GM08714 (cell line): ENCODE data around the gene LANCL2.

Source experiments
- H3K4me3 ChIP-seq: fragments of 200-500 bp; sonication (Bioruptor generic); 2 replicates; pipeline ENCODE4 v1.5.1; 2014; ENCODE audit warnings: mild to moderate bottlenecking, low read length, inconsistent platforms
- ZNF274 ChIP-seq: IDR thresholded peaks from 2 replicates; pipeline ENCODE4 v1.6.1; 2012; ENCODE audit warnings: mild to moderate bottlenecking, low read depth, low read length

The LANCL2 gene

GRCh38 chr7:55365205-55365674, at the start of gene LANCL2:
Gene LANCL2 (plus strand): TSS chr7:55365337. CDS start chr7:55366026, 689 bp downstream.
- no peak for TF ChIP-seq ZNF274
- H3K4me3 ChIP-seq: peak within 1 kb of the TSS; percentile 90

DNA sequence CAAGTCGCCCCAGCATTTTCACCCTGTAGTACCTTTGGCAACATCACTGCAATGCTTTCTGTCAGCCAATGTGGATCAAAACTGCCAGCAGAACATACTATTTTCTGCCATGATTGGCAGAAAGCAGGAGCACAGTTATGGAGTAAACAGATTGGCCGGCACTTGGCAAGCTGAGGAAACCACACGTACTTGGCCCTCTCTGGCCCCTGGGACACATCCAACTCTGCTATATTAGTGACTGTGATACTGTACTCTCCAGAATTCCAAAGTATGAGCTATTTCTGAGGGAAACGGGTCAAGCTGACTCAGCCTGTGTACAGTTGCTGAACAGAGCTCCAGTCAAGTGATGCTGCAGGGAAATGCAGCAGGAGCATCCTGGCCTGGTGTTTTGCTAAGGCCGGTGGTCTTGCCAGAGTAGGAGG, 39.8 kb upstream of the LANCL2 start:
- no peak for TF ChIP-seq ZNF274

DNA sequence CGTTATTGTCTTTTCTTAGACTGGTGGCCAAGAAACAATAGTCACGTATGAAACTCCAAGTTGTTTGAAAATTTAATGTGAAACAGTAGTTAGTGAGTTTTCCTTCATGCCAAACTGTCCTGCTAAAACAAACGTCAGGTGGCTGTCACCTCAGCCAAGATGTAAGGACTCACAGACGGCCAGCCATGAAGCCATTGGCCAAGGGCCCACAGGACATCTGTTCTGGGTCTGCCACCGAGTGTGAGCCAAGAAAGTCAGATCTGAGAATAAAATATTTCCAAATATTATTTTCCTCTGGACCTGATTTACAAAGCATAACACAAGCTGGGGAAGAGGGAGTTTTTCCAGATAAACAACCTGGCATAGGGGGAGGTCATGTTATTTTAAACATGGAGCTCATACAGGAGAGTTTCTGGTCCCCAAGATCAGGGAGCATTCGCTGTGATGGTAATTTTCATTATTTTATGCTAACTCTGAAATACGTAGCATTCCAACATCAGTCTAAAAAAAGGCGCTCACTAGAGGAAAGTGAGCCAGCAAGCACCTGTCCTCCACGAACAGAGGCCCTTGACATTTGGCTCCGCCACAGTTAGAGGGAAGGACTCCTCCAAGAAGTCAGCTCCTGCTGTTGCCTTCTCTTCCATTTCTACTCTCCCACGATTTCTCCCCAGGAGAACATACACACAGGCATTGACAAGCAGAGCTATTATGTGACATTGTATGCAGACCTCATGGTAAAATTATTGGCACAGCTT, 38.9 kb upstream of the LANCL2 start:
- no peak overlapping the region for H3K4me3 ChIP-seq
- no peak for TF ChIP-seq ZNF274

More for the DNA sequence above, 39.8 kb upstream of the LANCL2 start:
- H3K4me3 ChIP-seq: no peak overlapping the region

- H3K4me3 ChIP-seq: no peak overlapping the region
- TF ChIP-seq ZNF274: no peak
Measured at GRCh38 chr7:55326945-55327626, 38.1 kb upstream of the LANCL2 start.

- H3K4me3 ChIP-seq: no peak overlapping the region
- no peak for TF ChIP-seq ZNF274
Measured at GRCh38 chr7:55335151-55335550, 30.0 kb upstream of the LANCL2 start.

DNA sequence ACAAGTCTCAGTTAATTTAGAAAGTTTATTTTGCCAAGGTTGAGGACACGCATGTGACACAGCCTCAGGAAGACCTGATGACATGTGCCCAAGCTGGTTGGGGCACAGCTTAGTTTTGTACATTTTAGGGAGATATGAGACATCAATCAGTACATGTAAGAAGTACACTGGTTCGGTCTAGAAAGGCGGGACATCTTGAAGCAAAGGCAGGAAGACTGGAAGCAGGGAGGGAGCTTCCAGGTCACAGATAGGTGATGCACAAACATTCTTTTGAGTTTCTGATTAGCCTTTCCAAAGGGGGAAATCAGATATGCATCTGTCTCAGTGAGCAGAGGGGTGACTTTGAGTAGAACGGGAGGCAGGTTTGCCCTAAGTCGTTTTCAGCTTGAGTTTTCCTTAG, 29.4 kb upstream of the LANCL2 start:
- H3K4me3 ChIP-seq: no peak overlapping the region
- TF ChIP-seq ZNF274: no peak

DNA sequence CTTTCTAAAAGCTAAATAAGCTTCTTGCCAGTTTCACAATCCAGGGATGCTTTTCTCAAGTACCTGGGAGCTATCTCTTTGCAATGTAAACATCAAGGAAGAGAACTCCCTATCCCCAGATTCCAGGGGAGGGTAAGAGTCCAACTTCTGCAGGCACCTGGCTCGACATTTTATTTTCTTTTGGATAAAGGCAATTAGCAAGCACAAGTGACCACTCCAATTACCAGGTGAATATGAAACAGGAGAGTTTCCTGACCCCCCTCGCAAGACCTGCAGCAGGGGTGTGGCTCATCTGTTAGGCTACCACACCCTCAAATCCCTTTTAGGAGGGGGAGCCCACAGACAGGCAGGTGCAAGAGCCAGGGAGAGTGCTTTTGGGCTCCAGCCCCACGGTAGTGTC, 28.6 kb upstream of the LANCL2 start:
- H3K4me3 ChIP-seq: no peak overlapping the region
- TF ChIP-seq ZNF274: no peak

DNA sequence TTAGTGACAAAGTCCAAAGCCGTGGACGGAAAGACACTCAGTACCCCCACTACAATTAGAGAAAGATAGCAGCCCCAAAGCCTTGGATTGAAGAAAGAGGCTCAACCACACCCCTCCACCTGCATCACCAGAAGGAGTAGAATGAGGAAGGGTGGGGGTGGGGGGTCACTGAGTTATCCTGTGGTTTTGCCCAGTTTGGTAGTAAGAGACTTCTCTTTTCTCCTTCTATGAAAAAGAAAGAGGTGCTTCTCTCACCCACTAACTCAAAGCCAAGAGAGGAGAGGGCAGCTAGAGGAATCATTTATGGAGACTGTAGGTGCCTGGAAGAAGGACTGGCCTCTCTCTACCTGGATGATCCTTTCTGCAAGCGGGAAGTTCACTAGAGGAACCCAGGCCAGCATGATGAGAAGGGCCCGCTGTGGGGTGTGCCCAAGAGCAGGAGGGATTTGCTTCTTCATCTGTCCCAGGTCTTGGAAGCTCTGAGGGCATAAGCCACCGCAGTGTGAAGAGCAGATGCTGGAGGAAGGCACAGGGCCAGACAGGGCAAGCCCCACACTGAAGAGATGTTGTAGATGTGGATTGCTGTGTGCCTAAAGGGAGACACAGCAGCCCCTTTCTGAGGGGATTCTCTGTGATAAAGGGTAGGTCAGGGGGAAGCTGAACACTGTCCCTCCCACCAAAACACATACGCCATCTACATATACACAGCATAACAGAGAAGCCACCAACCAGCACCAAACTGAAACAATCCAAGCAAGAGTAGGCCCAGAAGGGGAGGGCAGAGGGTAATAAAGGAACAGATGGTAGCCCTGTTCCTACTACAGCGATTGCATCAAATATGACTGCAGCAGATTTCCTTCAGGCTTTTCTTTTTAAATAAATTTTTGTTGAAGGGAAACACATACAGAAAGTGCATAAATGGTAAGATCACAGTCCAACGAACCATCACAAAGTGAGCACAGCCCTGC, 25.8 kb upstream of the LANCL2 start:
- no peak overlapping the region for H3K4me3 ChIP-seq
- no peak for TF ChIP-seq ZNF274

- H3K4me3 ChIP-seq: no peak overlapping the region
- no peak for TF ChIP-seq ZNF274
Measured at GRCh38 chr7:55342216-55342871, 22.8 kb upstream of the LANCL2 start.

DNA sequence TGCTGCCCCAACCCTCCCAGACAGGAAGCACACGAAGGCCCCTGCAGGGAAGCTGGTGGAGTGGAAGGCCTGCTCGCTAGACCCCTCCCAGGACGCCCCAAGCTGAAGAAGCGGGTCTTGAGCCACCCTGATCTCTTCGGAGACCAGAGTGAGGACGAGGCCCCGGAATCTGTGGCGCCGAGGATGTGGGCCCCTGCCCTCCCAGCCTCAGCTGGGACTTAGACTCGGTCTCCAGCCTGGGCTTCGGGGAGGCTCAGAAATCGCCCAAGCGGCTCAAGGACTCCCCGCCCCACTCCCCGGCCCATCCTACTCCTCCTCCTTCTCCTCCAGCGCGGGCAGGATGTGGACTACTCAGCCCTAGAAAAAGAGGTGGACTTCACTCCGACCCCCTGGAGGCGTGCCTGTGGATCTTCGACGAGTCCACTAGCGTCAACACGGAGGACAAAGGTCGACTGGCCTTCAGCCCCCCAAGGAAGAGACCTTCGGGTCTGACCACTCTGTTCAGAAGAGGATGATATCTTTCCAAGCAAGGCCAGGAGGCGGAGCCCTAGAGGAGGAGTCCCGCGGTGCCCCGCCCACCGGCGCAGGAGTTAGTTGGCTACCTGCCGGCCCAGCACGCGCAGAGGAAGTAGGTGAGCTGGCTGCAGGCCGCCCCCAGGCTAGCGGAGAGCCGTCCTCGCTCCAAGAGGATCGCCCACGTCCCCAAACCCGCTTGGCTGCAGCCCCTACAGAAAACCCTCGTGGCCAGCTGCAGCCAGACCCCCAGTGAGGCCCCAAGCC, 21.9 kb upstream of the LANCL2 start:
- no peak overlapping the region for H3K4me3 ChIP-seq
- TF ChIP-seq ZNF274: no peak

DNA sequence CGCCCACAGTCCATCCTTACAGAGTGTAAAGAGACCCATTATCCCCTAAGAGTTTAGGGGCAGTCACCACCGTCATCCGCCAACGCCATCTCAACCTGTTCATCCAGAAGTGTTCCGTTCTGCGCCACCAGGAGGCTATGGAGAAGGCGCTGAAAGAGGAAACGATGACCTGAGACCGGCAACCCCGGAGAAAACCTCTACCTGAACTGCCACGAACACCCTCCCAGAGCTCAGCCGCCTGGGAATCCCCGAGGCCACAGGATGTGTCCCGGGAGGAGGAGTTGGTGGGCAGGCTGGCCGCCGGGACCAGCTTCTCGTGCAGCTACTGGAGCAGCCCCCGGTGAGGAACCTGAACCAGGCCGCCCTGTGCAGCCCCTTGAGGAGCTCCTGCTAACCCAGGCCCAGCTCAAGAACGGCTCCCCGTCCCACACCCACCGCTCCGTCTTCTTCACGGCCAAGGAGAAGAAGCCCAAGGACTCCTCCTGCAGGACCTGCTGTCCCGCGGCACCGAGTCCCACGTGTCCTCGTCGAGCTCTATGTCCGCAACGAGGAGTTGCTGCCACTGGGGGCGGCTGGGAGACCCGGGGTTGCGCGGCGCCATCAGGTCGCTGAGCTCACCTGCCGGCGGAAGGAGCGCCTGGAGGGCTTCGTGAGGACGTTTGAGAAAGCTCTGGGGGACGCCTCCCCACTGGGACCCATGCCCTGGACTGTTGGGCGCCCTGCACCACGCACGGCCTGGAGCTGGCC, 21.1 kb upstream of the LANCL2 start:
- TF ChIP-seq ZNF274: no peak
- no peak overlapping the region for H3K4me3 ChIP-seq

DNA sequence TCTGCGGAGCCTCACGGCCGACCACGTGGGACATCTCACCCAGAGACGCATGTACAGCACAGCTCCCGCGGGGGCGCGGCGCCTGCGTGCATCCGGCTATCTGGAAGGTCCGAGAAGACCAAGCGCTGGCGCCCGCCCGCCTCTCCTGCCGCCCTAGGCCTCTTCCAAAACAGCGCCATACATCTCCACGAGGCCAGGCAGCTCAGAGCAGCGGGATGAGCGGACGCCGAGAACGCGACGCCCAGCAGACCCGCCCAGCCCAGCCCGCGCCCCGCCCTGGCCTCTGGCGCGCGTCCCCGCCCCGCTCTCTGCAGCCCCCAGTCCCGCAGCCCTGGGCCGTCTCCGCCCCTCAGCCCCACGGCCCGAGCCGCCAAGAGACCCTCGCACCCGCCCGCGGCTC, 20.3 kb upstream of the LANCL2 start:
- H3K4me3 ChIP-seq: no peak overlapping the region
- TF ChIP-seq ZNF274: no peak

DNA sequence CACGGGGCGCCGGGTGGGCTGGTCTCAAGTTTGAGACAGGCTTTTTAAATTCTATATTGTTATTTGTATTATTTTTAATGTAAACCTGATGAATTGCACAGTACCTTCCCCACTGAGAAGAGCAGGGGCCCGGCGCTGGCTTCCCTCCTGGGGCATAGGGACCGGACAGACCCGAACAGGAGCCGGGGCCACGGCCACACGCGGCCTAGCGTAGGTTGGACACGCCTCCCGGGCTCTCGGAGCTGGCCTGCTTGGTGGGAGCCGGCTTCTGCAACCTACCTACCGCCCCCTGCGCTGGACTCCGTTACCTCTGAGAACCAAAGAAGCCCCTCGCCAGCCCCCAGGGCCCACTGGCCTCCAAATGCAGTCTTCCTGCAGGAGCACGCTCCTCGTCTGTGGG, 19.8 kb upstream of the LANCL2 start:
- H3K4me3 ChIP-seq: no peak overlapping the region
- TF ChIP-seq ZNF274: no peak
